ENCODE results near the gene TECR. TPM values are rescaled to one million over a fixed set of nuclear protein-coding genes. Genes with fewer than 3 reads are reported as not detected.
"Not testable (repeated sequence)": the region's sequence is repeated elsewhere in the genome, so short reads cannot be mapped to it uniquely, and the experiment has no call there.

The TECR gene
- total RNA-seq, 4 donors from 2014 or later: 21.3 to 27.2 (median 24.3) TPM

GRCh38 chr19:14599548-14600147, 70.3 kb downstream of the TECR start:
- ATAC-seq: no peak
- H3K4me1 ChIP-seq: no peaks in the 10 kb centered on the region
- no peak for TF ChIP-seq EP300 (IDR thresholded peaks at IDR 0.05)
- no peak for TF ChIP-seq POLR2AphosphoS5 (IDR thresholded peaks at IDR 0.05)
- TF ChIP-seq POLR2A (IDR thresholded peaks at IDR 0.05): no peak
- H3K9me3 ChIP-seq: peaks cover 0 to 10% (median 0%) of the 10 kb centered on the region in 3 donors
- H3K27ac ChIP-seq: no peak overlapping the region
- peaks cover 6% of the 10 kb centered on the region for H3K27me3 ChIP-seq
- no peaks in the 10 kb centered on the region for H3K36me3 ChIP-seq
- H3K4me3 ChIP-seq: no peak overlapping the region
- WGBS, 2 donors (ENCODE audit: low coverage in 1 of 2): 90% methylated on average over 2 of the region's 8 CpGs; no CpG with 5 or more reads in 1 of the 2 donors

- Histone ChIP-seq H3K4me1 (no peaks in the 10 kb centered on the region), H3K27me3 (peaks cover 11% of the 10 kb centered on the region), H3K27ac (no peak overlapping the region), H3K9me3 (peaks cover 0 to 10% (median 0%) of the 10 kb centered on the region in 3 donors), H3K36me3 (no peaks in the 10 kb centered on the region), H3K4me3 (no peak overlapping the region)
- WGBS, 2 donors (ENCODE audit: low coverage in 1 of 2): 83% methylated on average over 2 of the region's 2 CpGs
- ATAC-seq: no peak
- TF ChIP-seq EP300 (IDR thresholded peaks at IDR 0.05): no peak
- TF ChIP-seq CTCF (IDR thresholded peaks at IDR 0.05): no peak
- no peak for TF ChIP-seq POLR2A (IDR thresholded peaks at IDR 0.05)
- no peak for TF ChIP-seq POLR2AphosphoS5 (IDR thresholded peaks at IDR 0.05)
Observed at GRCh38 chr19:14603990-14604387, 74.6 kb downstream of the TECR start.

GRCh38 chr19:14606627-14607026, 77.2 kb downstream of the TECR start:
- Histone ChIP-seq H3K4me3 (no peak overlapping the region), H3K36me3 (no peaks in the 10 kb centered on the region), H3K9me3 (peaks cover 0 to 10% (median 0%) of the 10 kb centered on the region in 3 donors), H3K4me1 (no peaks in the 10 kb centered on the region), H3K27me3 (peaks cover 11% of the 10 kb centered on the region), H3K27ac (no peak overlapping the region)
- no peak for TF ChIP-seq EP300 (IDR thresholded peaks at IDR 0.05)
- TF ChIP-seq POLR2AphosphoS5 (IDR thresholded peaks at IDR 0.05): no peak
- TF ChIP-seq CTCF (IDR thresholded peaks at IDR 0.05): no peak
- no peak for ATAC-seq
- 69 to 70% methylated on average over 5 to 8 of the region's 9 CpGs for WGBS, 2 donors (ENCODE audit: low coverage in 1 of 2)

GRCh38 chr19:14611051-14611450, 81.7 kb downstream of the TECR start:
- Histone ChIP-seq H3K4me1 (no peaks in the 10 kb centered on the region), H3K36me3 (no peaks in the 10 kb centered on the region), H3K27me3 (peaks cover 4% of the 10 kb centered on the region), H3K27ac (no peak overlapping the region), H3K4me3 (no peak overlapping the region), H3K9me3 (peaks cover 0 to 6% (median 0%) of the 10 kb centered on the region in 3 donors)
- ATAC-seq: no peak
- WGBS, 2 donors (ENCODE audit: low coverage in 1 of 2): 69 to 75% methylated on average over 4 of the region's 4 CpGs
- TF ChIP-seq POLR2A (IDR thresholded peaks at IDR 0.05) (no peak), CTCF (IDR thresholded peaks at IDR 0.05) (no peak), EP300 (IDR thresholded peaks at IDR 0.05) (no peak), POLR2AphosphoS5 (IDR thresholded peaks at IDR 0.05) (no peak)

- 76 to 84% methylated on average over 4 of the region's 5 CpGs for WGBS, 2 donors (ENCODE audit: low coverage in 1 of 2)
- not testable (repeated sequence) for H3K36me3 ChIP-seq, ATAC-seq, H3K4me3 ChIP-seq, H3K4me1 ChIP-seq, H3K27me3 ChIP-seq, H3K27ac ChIP-seq, H3K9me3 ChIP-seq
Observed at GRCh38 chr19:14612242-14612641, 82.8 kb downstream of the TECR start.

GRCh38 chr19:14612657-14613056, 83.3 kb downstream of the TECR start:
- WGBS, 2 donors (ENCODE audit: low coverage in 1 of 2): 60% methylated on average over 1 of the region's 4 CpGs; no CpG with 5 or more reads in 1 of the 2 donors
- Histone ChIP-seq H3K27ac (no peak overlapping the region), H3K4me1 (no peaks in the 10 kb centered on the region), H3K9me3 (peaks cover 0 to 6% (median 0%) of the 10 kb centered on the region in 3 donors), H3K4me3 (no peak overlapping the region), H3K36me3 (no peaks in the 10 kb centered on the region), H3K27me3 (no peaks in the 10 kb centered on the region)
- no peak for ATAC-seq
- TF ChIP-seq POLR2A (IDR thresholded peaks at IDR 0.05) (no peak), POLR2AphosphoS5 (IDR thresholded peaks at IDR 0.05) (no peak), CTCF (IDR thresholded peaks at IDR 0.05) (no peak), EP300 (IDR thresholded peaks at IDR 0.05) (no peak)

GRCh38 chr19:14613399-14614098, 84.2 kb downstream of the TECR start:
- WGBS, 2 donors (ENCODE audit: low coverage in 1 of 2): 54 to 68% methylated on average over 7 to 14 of the region's 14 CpGs
- not testable (repeated sequence) for H3K4me3 ChIP-seq, H3K4me1 ChIP-seq, ATAC-seq, H3K27me3 ChIP-seq, H3K36me3 ChIP-seq, H3K27ac ChIP-seq
- peaks cover 0 to 10% (median 0%) of the 10 kb centered on the region in 3 donors for H3K9me3 ChIP-seq
